ENCODE measurements around the gene TBXT.
"Not testable (repeated sequence)": the region's sequence is repeated elsewhere in the genome, so short reads cannot be mapped to it uniquely, and the experiment has no call there.

The TBXT gene

GRCh38 chr6:166167801-166168615, at the start of gene TBXT:
Gene TBXT (minus strand): TSS chr6:166167851. CDS start chr6:166167591, 260 bp downstream.
- H3K4me3 ChIP-seq = peak within 1 kb of the TSS in 3 of 7 experiments; percentile 9 to 25 (median 22)
- H3K27ac ChIP-seq = no peak within 1 kb of the TSS

GRCh38 chr6:166207284-166207561, 39.6 kb upstream of the TBXT start:
- Histone ChIP-seq H3K27ac (no peak overlapping the region), H3K4me3 (no peak overlapping the region)

- H3K27ac ChIP-seq = no peak overlapping the region
- no peak overlapping the region for H3K4me3 ChIP-seq
These were observed 39.0 kb upstream of the TBXT start for GRCh38 chr6:166206510-166207283.

- Histone ChIP-seq H3K4me3 (no peak overlapping the region), H3K27ac (no peak overlapping the region)
These were observed 38.4 kb upstream of the TBXT start for GRCh38 chr6:166206066-166206465.

GRCh38 chr6:166204852-166205650, 37.4 kb upstream of the TBXT start:
- Histone ChIP-seq H3K4me3 (no peak overlapping the region), H3K27ac (no peak overlapping the region)

- H3K4me3 ChIP-seq = no peak overlapping the region
- H3K27ac ChIP-seq = no peak overlapping the region
These were observed 36.1 kb upstream of the TBXT start for GRCh38 chr6:166203641-166204222.

- Histone ChIP-seq H3K4me3 (no peak overlapping the region), H3K27ac (no peak overlapping the region)
These were observed 35.5 kb upstream of the TBXT start for GRCh38 chr6:166203003-166203640.

GRCh38 chr6:166202321-166202733, 34.7 kb upstream of the TBXT start:
- H3K4me3 ChIP-seq = no peak overlapping the region
- H3K27ac ChIP-seq = no peak overlapping the region

- H3K4me3 ChIP-seq = no peak overlapping the region
- no peak overlapping the region for H3K27ac ChIP-seq
These were observed 34.2 kb upstream of the TBXT start for GRCh38 chr6:166201878-166202277.

- no peak overlapping the region for H3K27ac ChIP-seq
- no peak overlapping the region for H3K4me3 ChIP-seq
These were observed 29.7 kb upstream of the TBXT start for GRCh38 chr6:166197361-166197760.

- no peak overlapping the region for H3K27ac ChIP-seq
- no peak overlapping the region for H3K4me3 ChIP-seq
These were observed 28.2 kb upstream of the TBXT start for GRCh38 chr6:166195860-166196238.

GRCh38 chr6:166194914-166195859, 27.5 kb upstream of the TBXT start:
- no peak overlapping the region for H3K4me3 ChIP-seq
- H3K27ac ChIP-seq = no peak overlapping the region

- Histone ChIP-seq H3K4me3 (no peak overlapping the region), H3K27ac (no peak overlapping the region)
These were observed 24.9 kb upstream of the TBXT start for GRCh38 chr6:166192557-166192956.

- no peak overlapping the region for H3K4me3 ChIP-seq
- no peak overlapping the region for H3K27ac ChIP-seq
These were observed 24.5 kb upstream of the TBXT start for GRCh38 chr6:166192136-166192535.

GRCh38 chr6:166179704-166180103, 12.1 kb upstream of the TBXT start:
- Histone ChIP-seq H3K27ac (no peak overlapping the region), H3K4me3 (no peak overlapping the region)

- H3K27ac ChIP-seq = no peak overlapping the region
- H3K4me3 ChIP-seq = no peak overlapping the region
These were observed 8.5 kb upstream of the TBXT start for GRCh38 chr6:166176106-166176505.

- not testable (repeated sequence) for H3K27ac ChIP-seq, H3K4me3 ChIP-seq
These were observed 7.4 kb upstream of the TBXT start for GRCh38 chr6:166175093-166175492.

- H3K27ac ChIP-seq = no peak overlapping the region
- H3K4me3 ChIP-seq = no peak overlapping the region
These were observed 6.4 kb upstream of the TBXT start for GRCh38 chr6:166174031-166174430.

Data from skin epidermis (tissue), 12 donors.